DOHH2 (cell line): Measurements from ENCODE around the gene PARP16.
"Not testable (repeated sequence)": the region's sequence is repeated elsewhere in the genome, so short reads cannot be mapped to it uniquely, and the experiment has no call there.

Experiments
- H3F3A ChIP-seq: fragments of 200-600 bp; sonication (generic), shearing (Covaris generic); 2 replicates; pipeline ENCODE4 v1.6.0; 2016; ENCODE audit warnings: antibody characterized with exemption, mild to moderate bottlenecking; ENCODE audit not compliant: control insufficient read depth, insufficient read depth
- H3K27ac ChIP-seq: fragments of 200-600 bp; sonication (generic); 2 replicates; pipeline ENCODE4 v1.5.1; 2014; ENCODE audit warnings: low read depth, mild to moderate bottlenecking, low read length, moderate library complexity
- H3K27me3 ChIP-seq: fragments of 200-600 bp; sonication (generic); 2 replicates; pipeline ENCODE4 v1.6.1; 2014; ENCODE audit warnings: mild to moderate bottlenecking, low read length, mixed read lengths; ENCODE audit not compliant: control insufficient read depth
- H3K36me3 ChIP-seq: fragments of 200-600 bp; sonication (generic); 2 replicates; pipeline ENCODE4 v1.6.1; 2014; ENCODE audit warnings: mild to moderate bottlenecking, low read length, moderate library complexity, mixed read lengths; ENCODE audit not compliant: control insufficient read depth
- H3K4me1 ChIP-seq: fragments of 200-600 bp; sonication (generic); 2 replicates; pipeline ENCODE4 v1.6.1; 2014; ENCODE audit warnings: mild to moderate bottlenecking, low read length, mixed read lengths; ENCODE audit not compliant: control insufficient read depth
- H3K4me2 ChIP-seq: fragments of 200-600 bp; sonication (generic); 2 replicates; pipeline ENCODE4 v1.6.0; 2014; ENCODE audit warnings: mild to moderate bottlenecking, low read length, moderate library complexity
- H3K4me3 ChIP-seq: fragments of 200-600 bp; sonication (generic); 2 replicates; pipeline ENCODE4 v1.5.1; 2014; ENCODE audit warnings: mild to moderate bottlenecking, low read length, mixed read lengths
- H3K79me2 ChIP-seq: fragments of 200-600 bp; sonication (generic); 2 replicates; pipeline ENCODE4 v1.6.1; 2014; ENCODE audit warnings: mild to moderate bottlenecking, low read length, mixed read lengths; ENCODE audit not compliant: control insufficient read depth
- H3K9me2 ChIP-seq: fragments of 200-600 bp; sonication (generic); replicated peaks from 2 replicates; pipeline ENCODE4 v1.6.1; 2014; ENCODE audit warnings: mild to moderate bottlenecking, low read length, mixed read lengths; ENCODE audit not compliant: control insufficient read depth
- H3K9me3 ChIP-seq: fragments of 200-600 bp; sonication (generic); 2 replicates; pipeline ENCODE4 v1.6.1; 2014; ENCODE audit warnings: antibody characterized with exemption, low read length, mixed read lengths; ENCODE audit not compliant: control insufficient read depth, insufficient read depth
- H4K20me1 ChIP-seq: fragments of 200-600 bp; sonication (generic); 2 replicates; pipeline ENCODE4 v1.6.0; 2014; ENCODE audit warnings: low read depth, mild to moderate bottlenecking, antibody characterized with exemption, low read length, moderate library complexity; ENCODE audit not compliant: control insufficient read depth, insufficient read depth
- EZH2phosphoT487 ChIP-seq: fragments of 200-600 bp; sonication (generic); IDR thresholded peaks from 2 replicates; pipeline ENCODE4 v1.6.1; 2017; ENCODE audit warnings: borderline replicate concordance, mild to moderate bottlenecking, antibody characterized with exemption, low read length, moderate library complexity, mixed read lengths
- TF ChIP-seq, protein P1 (sequence below): fragments of 200-600 bp; sonication (generic); IDR thresholded peaks from one replicate; pipeline ENCODE4 v1.5.1; 2014; ENCODE audit warnings: antibody characterized with exemption, mild to moderate bottlenecking, low read depth, low read length; ENCODE audit not compliant: poor library complexity, severe bottlenecking

The PARP16 gene

DNA sequence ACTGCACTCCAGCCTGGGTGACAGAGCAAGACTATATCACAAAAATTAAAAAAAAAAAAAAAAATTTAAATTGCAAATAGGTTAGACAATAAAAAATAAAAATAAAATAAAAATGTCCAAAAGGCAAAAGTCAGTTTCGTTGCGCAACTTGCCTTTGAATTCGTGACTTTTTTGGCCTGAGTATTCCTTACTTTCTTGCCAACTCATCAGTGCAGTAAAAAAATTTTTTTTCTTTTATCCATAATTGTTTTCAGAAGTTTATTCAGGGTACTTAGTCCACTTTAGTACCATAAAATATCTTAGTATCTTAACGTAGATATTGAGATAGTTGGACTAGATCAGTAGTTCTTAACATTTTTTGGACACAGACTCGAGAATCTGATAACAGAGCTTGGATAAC lies 53.0 kb downstream of the PARP16 start:
- Histone ChIP-seq H3K79me2 (no peaks in the 10 kb centered on the region), H4K20me1 (no peaks in the 10 kb centered on the region), H3F3A (no peaks in the 10 kb centered on the region; the same call in 1 of the 2 replicates), H3K36me3 (no peaks in the 10 kb centered on the region), H3K27me3 (no peaks in the 10 kb centered on the region), H3K4me3 (no peak overlapping the region), H3K4me1 (0 out of 2 replicates have a peak, but pooled peaks cover 3% of the 10 kb centered on the region), H3K4me2 (no peak overlapping the region), H3K9me3 (no peaks in the 10 kb centered on the region), H3K9me2 (no peaks in the 10 kb centered on the region), H3K27ac (no peak overlapping the region)
- TF ChIP-seq, protein P1, sequence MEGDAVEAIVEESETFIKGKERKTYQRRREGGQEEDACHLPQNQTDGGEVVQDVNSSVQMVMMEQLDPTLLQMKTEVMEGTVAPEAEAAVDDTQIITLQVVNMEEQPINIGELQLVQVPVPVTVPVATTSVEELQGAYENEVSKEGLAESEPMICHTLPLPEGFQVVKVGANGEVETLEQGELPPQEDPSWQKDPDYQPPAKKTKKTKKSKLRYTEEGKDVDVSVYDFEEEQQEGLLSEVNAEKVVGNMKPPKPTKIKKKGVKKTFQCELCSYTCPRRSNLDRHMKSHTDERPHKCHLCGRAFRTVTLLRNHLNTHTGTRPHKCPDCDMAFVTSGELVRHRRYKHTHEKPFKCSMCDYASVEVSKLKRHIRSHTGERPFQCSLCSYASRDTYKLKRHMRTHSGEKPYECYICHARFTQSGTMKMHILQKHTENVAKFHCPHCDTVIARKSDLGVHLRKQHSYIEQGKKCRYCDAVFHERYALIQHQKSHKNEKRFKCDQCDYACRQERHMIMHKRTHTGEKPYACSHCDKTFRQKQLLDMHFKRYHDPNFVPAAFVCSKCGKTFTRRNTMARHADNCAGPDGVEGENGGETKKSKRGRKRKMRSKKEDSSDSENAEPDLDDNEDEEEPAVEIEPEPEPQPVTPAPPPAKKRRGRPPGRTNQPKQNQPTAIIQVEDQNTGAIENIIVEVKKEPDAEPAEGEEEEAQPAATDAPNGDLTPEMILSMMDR: no peak
- TF ChIP-seq EZH2phosphoT487: no peak

DNA sequence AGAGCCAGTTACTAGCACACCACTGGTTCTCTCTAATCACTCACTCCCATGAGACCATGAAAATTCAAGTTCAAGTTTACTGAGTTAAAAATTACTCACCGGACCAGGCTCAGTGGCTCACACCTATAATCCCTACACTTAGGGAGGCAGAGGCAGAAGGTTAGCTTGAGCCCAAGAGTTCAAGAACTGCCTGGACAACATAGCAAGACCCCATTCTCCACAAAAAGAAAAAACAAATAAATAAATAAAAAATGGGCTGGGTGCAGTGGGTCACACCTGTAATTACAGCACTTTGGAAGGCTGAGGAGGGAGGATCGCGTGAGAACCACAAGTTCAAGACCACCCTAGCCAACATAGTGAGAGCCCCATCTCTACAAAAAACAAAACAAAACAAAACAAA lies 54.2 kb downstream of the PARP16 start:
- no peak overlapping the region for H3K27ac ChIP-seq
- no peak overlapping the region for H3K4me2 ChIP-seq
- H4K20me1 ChIP-seq: no peaks in the 10 kb centered on the region
- H3K36me3 ChIP-seq: no peaks in the 10 kb centered on the region
- H3K27me3 ChIP-seq: no peaks in the 10 kb centered on the region
- no peaks in the 10 kb centered on the region for H3K9me3 ChIP-seq
- no peak for TF ChIP-seq EZH2phosphoT487
- TF ChIP-seq, protein P1: no peak
- no peaks in the 10 kb centered on the region for H3F3A ChIP-seq
- no peaks in the 10 kb centered on the region for H3K79me2 ChIP-seq
- no peak overlapping the region for H3K4me3 ChIP-seq
- no peaks in the 10 kb centered on the region for H3K9me2 ChIP-seq
- 0 out of 2 replicates have a peak, but pooled peaks cover 2% of the 10 kb centered on the region for H3K4me1 ChIP-seq

DNA sequence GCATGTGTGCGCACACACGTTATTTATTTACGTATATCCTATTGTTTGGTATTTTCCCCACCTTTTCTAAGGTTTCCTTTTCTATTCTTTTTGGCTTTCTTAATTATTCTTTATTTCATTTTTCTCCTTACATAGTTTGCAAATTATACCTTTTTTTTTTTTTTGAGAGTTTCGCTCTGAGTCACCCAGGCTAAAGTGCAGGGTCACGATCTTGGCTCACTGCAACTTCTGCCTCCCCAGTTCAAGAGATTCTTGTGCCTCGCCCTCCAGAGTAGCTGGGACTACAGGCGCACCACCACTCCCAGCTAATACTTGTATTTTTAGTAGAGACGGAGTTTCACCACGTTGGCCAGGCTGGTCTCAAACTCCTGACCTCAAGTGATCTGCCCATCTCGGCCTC lies 55.4 kb downstream of the PARP16 start:
- Histone ChIP-seq H3K4me1 (no peaks in the 10 kb centered on the region), H3K27me3 (no peaks in the 10 kb centered on the region), H3K36me3 (no peaks in the 10 kb centered on the region), H3K9me2 (no peaks in the 10 kb centered on the region), H3F3A (no peaks in the 10 kb centered on the region), H3K4me3 (no peak overlapping the region), H3K79me2 (no peaks in the 10 kb centered on the region), H4K20me1 (no peaks in the 10 kb centered on the region), H3K27ac (no peak overlapping the region), H3K9me3 (no peaks in the 10 kb centered on the region), H3K4me2 (no peak overlapping the region)
- TF ChIP-seq, protein P1: no peak
- no peak for TF ChIP-seq EZH2phosphoT487

DNA sequence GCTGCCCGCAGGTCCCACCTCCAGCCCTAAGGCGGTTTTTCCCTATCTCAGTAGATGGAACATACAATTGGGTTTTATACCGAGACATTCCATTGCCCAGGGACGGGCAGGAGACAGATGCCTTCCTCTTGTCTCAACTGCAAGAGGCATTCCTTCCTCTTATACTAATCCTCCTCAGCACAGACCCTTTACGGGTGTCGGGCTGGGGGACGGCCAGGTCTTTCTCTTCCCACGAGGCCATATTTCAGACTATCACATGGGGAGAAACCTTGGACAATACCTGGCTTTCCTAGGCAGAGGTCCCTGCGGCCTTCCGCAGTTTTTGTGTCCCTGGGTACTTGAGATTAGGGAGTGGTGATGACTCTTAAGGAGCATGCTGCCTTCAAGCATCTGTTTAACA lies 59.8 kb downstream of the PARP16 start:
- H3K79me2 ChIP-seq, H3K4me1 ChIP-seq, H3K27me3 ChIP-seq, H3K27ac ChIP-seq, H3F3A ChIP-seq, H3K9me3 ChIP-seq, H4K20me1 ChIP-seq, H3K9me2 ChIP-seq, H3K4me3 ChIP-seq, H3K36me3 ChIP-seq, H3K4me2 ChIP-seq: not testable (repeated sequence)
